ENCODE results near the gene USP35.

The USP35 gene

DNA sequence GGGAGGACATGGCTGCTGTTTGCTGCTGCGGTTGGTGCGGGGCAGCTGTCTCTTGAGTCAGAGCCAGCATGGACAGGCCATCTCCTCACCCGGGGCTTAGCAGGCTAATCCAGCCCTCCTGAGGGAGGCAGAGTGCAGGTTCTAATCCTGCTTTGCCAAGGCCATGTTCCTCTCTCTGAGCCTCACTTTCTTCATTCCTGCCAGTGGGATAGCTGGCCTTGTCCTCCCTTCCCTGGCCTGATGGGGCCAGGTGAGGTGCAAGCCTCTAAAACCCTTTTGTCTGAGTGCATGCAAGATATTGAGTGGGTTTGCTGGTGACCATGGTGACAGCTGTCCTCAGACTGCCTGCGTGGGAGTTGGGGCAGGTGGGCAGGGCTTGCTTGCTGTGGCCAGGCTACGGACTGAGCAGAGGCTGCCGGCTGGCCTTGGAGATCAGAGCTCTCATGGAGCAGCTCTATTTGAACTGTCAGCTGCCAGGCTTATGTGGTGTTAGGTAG is 3.6 kb downstream of the USP35 start:
- no peak for DNase-seq
- 0 out of 2 replicates have a peak, but pooled peaks cover 5% of the 10 kb centered on the region for H3K79me2 ChIP-seq (ENCODE audit: low read length)
- no peaks in the 10 kb centered on the region for H3K27me3 ChIP-seq (replicated peaks; ENCODE audit: insufficient read depth, low read length)
- peaks cover 13% of the 10 kb centered on the region; the same call in 1 of the 2 replicates for H3K4me1 ChIP-seq (ENCODE audit: low read length)
- H3K9me2 ChIP-seq (replicated peaks; ENCODE audit: insufficient read depth, low read length): no peaks in the 10 kb centered on the region
- no peaks in the 10 kb centered on the region for H3K36me3 ChIP-seq (replicated peaks; ENCODE audit: insufficient read depth, low read length)
- no peak overlapping the region for H3K27ac ChIP-seq (ENCODE audit: low read length)
- H2AFZ ChIP-seq (ENCODE audit: low read length): no peak overlapping the region
- TF ChIP-seq EZH2phosphoT487 (IDR thresholded peaks at IDR 0.05; ENCODE audit: low read length): no peak
- TF ChIP-seq CTCF (IDR thresholded peaks at IDR 0.05; ENCODE audit: low read length): no peak
- no peak for TF ChIP-seq EZH2 (optimal IDR thresholded peaks at IDR 0.05; ENCODE audit: low read depth, low read length)
- H4K20me1 ChIP-seq (ENCODE audit: insufficient read depth, low read length): no peaks in the 10 kb centered on the region
- no peaks in the 10 kb centered on the region for H3F3A ChIP-seq (ENCODE audit: insufficient read depth, low read length)
- H3K4me2 ChIP-seq (ENCODE audit: low read depth, low read length): no peak overlapping the region
- no peak overlapping the region for H3K9ac ChIP-seq (ENCODE audit: low read length)
- H3K9me3 ChIP-seq (replicated peaks; ENCODE audit: insufficient read depth, low read length): no peaks in the 10 kb centered on the region
- no peak overlapping the region for H3K4me3 ChIP-seq (ENCODE audit: low read length)

DNA sequence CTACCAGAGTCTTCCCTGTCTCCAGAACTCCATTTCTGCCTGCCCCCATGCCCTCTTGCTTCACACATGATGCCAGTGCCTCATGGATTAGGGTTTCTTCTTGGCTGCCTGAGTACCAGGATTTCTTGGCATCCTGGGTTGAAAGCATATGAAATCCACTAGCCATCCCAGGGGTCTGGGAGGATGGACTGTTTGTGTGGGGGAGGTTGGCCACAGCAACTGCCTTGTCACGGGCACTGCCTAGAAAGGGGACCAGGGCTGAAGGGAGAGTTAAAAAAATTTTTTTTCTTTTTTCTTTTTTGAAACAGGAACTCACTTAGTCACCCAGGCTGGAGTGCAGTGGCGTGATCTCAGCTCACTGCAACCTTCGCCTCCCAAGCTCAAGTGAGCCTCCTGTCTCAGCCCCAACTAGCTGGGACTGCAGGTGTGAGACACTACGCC is 4.2 kb downstream of the USP35 start:
- Histone ChIP-seq H3K4me1 (ENCODE audit: low read length) (0 out of 2 replicates have a peak, but pooled peaks cover 10% of the 10 kb centered on the region), H3K4me2 (ENCODE audit: low read depth, low read length) (no peak overlapping the region)

DNA sequence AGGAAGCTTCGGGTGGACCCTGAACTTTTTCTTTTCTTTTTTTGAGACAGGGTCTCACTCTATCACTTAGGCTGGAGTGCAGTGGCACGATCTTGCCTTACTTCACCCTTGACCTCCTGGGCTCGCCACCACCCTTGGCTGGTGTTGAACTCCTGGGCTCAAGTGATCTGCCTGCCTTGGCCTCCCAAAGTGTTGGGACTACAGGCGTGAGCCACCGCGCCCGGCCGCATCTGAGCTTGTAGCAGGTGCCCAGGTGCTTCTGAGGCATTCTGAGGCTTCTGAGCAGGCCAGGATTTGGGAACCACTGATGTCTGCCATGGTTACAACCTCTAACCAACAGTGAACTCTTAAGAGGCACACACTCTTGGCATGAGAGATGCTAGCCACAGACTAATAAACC is 5.1 kb downstream of the USP35 start:
- no peaks in the 10 kb centered on the region for H3K27me3 ChIP-seq (replicated peaks; ENCODE audit: insufficient read depth, low read length)
- H3K9me3 ChIP-seq (replicated peaks; ENCODE audit: insufficient read depth, low read length): no peaks in the 10 kb centered on the region
- no peak overlapping the region for H3K9ac ChIP-seq (ENCODE audit: low read length)
- TF ChIP-seq CTCF (IDR thresholded peaks at IDR 0.05; ENCODE audit: low read length): no peak
- no peak for TF ChIP-seq EZH2 (optimal IDR thresholded peaks at IDR 0.05; ENCODE audit: low read depth, low read length)
- TF ChIP-seq EZH2phosphoT487 (IDR thresholded peaks at IDR 0.05; ENCODE audit: low read length): no peak
- H3F3A ChIP-seq (ENCODE audit: insufficient read depth, low read length): no peaks in the 10 kb centered on the region
- no peak overlapping the region for H2AFZ ChIP-seq (ENCODE audit: low read length)
- H4K20me1 ChIP-seq (ENCODE audit: insufficient read depth, low read length): no peaks in the 10 kb centered on the region
- DNase-seq: no peak
- H3K27ac ChIP-seq (ENCODE audit: low read length): no peak overlapping the region
- H3K4me1 ChIP-seq (ENCODE audit: low read length): 0 out of 2 replicates have a peak, but pooled peaks cover 10% of the 10 kb centered on the region
- H3K79me2 ChIP-seq (ENCODE audit: low read length): 0 out of 2 replicates have a peak, but pooled peaks cover 5% of the 10 kb centered on the region
- no peak overlapping the region for H3K4me2 ChIP-seq (ENCODE audit: low read depth, low read length)
- no peaks in the 10 kb centered on the region for H3K9me2 ChIP-seq (replicated peaks; ENCODE audit: insufficient read depth, low read length)
- no peaks in the 10 kb centered on the region for H3K36me3 ChIP-seq (replicated peaks; ENCODE audit: insufficient read depth, low read length)
- no peak overlapping the region for H3K4me3 ChIP-seq (ENCODE audit: low read length)

More for the DNA sequence above, 4.2 kb downstream of the USP35 start:
- TF ChIP-seq CTCF (IDR thresholded peaks at IDR 0.05; ENCODE audit: low read length) (no peak), EZH2phosphoT487 (IDR thresholded peaks at IDR 0.05; ENCODE audit: low read length) (no peak), EZH2 (optimal IDR thresholded peaks at IDR 0.05; ENCODE audit: low read depth, low read length) (no peak)
- H3K27me3 ChIP-seq (replicated peaks; ENCODE audit: insufficient read depth, low read length): no peaks in the 10 kb centered on the region
- no peaks in the 10 kb centered on the region for H3F3A ChIP-seq (ENCODE audit: insufficient read depth, low read length)
- no peak overlapping the region for H2AFZ ChIP-seq (ENCODE audit: low read length)
- H3K9me3 ChIP-seq (replicated peaks; ENCODE audit: insufficient read depth, low read length): no peaks in the 10 kb centered on the region
- no peaks in the 10 kb centered on the region for H3K36me3 ChIP-seq (replicated peaks; ENCODE audit: insufficient read depth, low read length)
- H3K79me2 ChIP-seq (ENCODE audit: low read length): 0 out of 2 replicates have a peak, but pooled peaks cover 5% of the 10 kb centered on the region
- no peak overlapping the region for H3K27ac ChIP-seq (ENCODE audit: low read length)
- no peak for DNase-seq
- H3K9me2 ChIP-seq (replicated peaks; ENCODE audit: insufficient read depth, low read length): no peaks in the 10 kb centered on the region
- H3K4me3 ChIP-seq (ENCODE audit: low read length): no peak overlapping the region
- no peak overlapping the region for H3K9ac ChIP-seq (ENCODE audit: low read length)
- no peaks in the 10 kb centered on the region for H4K20me1 ChIP-seq (ENCODE audit: insufficient read depth, low read length)
